Smooth muscle cell of trachea (primary cell): ENCODE measurements around the gene TBL1X. TPM values are rescaled to one million over a fixed set of nuclear protein-coding genes. Genes with fewer than 3 reads are reported as not detected.

Source experiments
- total RNA-seq: library from RNA; depleted of rRNA; stranded (reverse); fragments of >200 nt; gene quantifications from 2 replicates; pipeline ENCODE4 v1.2.1, GENCODE V29; 2014

The TBL1X gene
- 20.2 and 23.7 TPM in 2 replicates for total RNA-seq

DNA sequence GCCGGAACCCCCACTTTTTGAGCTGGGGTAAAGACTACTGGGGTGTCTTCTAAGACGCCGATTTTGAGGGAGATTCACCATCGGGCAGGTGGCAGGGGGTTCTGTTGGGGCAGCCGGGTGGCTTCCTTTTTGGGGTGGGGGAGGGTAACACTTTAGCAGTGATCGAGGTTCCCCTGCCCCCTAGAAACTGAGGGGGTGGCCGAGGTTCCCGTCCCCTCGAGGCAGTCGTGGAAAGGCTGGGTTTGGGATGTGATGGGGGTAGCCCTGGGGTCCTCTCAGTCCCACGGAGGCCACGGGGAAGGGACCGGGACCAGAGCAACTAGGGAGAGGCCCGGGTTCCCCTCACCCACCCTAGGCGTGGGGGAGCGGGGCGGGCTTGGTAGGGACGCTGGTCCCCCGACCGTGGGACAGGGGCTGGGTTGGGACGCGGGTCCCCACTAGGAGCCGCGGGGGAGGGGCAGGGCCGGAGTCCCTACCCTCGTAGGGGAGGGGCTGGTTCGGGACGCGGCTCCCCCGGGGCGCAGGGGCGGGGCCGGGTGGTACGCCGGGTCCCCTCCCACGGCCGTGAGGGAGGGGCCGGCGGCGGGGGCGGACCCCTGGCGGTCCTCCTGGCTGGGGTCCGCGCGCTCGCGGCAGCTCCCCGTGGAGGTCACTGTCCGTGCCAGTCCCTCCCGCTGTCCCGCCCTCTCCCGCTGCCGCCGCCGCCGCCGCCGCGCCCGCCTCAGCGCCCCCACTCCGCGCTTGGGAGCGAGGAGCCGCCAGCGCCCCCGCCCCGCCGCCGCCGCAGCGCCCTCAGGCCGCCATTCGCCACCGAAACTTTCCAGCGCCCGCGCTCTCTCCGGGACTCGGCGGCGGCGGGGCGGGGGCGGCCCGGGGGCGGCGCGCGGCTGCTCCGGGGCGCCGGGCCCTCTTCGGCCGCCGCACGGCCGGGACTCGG is at the start of gene TBL1X:
Gene TBL1X, plus strand, starts transcription at position 624 of the 937 bp plus-strand sequence. CDS start 188,529 bp downstream, outside the sequence.

DNA sequence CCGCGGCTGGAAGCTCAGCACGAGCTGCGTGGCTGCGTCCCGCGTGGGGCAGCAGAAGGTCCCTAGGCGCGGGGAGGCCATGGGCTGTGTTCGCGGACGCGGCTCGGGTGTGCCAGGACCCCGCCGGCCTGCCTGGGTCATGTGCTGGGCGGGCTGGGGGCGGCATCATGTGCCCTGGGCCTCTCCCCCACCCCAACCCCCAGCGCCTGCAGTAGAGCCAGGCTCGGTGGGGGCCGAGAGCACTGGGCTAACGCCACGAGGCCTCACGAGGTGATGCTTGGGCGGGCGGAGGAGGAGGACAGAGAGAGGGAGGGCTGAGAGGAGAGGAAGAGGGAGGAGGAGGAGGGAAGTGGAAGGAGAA is 300.9 kb downstream of the TBL1X start, which contains the start of gene GPR143:
Gene GPR143, minus strand, starts transcription at position 111 of the 361 bp plus-strand sequence. Its CDS starts 30 bp downstream, at position 81.

GRCh38 chrX:9785944-9786797 is 321.3 kb downstream of the TBL1X start, which contains the start of gene SHROOM2:
Gene SHROOM2 (plus strand): TSS chrX:9786429. CDS start chrX:9786546, 117 bp downstream.

